Stimulated activated CD8-positive, alpha-beta memory T cell treated with anti-CD3 and anti-CD28 coated beads, Interleukin-15, amount 100 ng/mL, for 24 hours (primary cell): ENCODE measurements around the gene FAM83G.

Experiments used
- DNase-seq: peaks from one replicate; pipeline ENCODE4 v3.0.0-alpha.2; 2020; ENCODE audit warnings: low read depth

The FAM83G gene

GRCh38 chr17:18987230-18987610 is 17.3 kb downstream of the FAM83G start:
- DNase-seq = no peak

DNA sequence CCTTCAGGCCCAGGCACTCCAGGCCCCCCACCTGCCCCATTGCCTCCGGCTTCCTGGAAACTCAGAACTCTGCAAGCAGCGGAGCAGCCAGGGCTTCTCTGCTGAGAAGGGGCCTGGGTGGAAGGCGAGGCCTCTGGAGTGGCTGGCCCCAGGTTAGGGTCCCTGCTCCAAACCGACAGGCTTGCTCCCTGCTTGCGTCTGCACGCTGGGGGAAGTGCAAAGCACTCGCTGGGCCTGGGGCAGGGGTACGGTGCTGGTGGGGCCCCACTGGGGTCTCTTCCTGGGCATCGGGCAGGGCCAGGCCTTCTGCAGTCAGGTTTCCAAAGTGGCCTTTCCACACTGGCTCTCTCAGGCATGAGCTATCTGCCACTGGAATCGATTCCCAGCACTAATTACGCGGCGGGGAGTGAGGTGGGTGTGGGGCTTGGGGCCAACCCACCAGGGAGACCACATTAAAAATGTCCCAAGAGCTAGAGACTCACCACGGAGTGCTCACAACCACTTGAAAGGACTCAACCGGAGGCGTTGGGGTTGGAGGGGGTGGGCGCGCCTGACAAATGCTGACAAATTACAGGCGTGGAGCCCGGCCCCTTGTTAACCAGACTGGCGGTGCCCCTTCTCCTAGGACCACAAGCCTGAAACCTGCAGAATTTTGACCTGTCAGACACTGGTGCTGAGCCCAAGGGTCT is 17.9 kb downstream of the FAM83G start:
- DNase-seq = no peak

DNA sequence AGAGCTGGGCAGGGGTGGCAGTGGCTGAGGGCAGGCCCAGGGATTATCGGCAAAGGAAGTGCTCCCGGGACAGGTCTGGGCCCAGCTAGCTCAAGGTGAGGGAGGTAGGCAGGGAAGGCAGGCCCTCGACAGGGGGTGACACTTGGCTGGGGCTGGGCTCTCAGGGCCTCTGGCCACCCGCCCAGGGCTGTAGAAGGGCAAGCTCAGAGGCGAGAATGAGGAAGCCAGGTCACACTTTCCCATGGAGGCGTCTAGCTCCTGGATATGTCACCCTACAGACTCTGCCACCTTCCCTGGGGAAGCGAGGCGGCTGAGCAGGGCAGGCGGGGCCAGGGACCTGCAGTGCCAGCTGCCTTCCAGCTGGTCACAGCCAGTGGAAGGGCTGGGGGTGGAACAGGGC is 19.1 kb downstream of the FAM83G start:
- DNase-seq = no peak

DNA sequence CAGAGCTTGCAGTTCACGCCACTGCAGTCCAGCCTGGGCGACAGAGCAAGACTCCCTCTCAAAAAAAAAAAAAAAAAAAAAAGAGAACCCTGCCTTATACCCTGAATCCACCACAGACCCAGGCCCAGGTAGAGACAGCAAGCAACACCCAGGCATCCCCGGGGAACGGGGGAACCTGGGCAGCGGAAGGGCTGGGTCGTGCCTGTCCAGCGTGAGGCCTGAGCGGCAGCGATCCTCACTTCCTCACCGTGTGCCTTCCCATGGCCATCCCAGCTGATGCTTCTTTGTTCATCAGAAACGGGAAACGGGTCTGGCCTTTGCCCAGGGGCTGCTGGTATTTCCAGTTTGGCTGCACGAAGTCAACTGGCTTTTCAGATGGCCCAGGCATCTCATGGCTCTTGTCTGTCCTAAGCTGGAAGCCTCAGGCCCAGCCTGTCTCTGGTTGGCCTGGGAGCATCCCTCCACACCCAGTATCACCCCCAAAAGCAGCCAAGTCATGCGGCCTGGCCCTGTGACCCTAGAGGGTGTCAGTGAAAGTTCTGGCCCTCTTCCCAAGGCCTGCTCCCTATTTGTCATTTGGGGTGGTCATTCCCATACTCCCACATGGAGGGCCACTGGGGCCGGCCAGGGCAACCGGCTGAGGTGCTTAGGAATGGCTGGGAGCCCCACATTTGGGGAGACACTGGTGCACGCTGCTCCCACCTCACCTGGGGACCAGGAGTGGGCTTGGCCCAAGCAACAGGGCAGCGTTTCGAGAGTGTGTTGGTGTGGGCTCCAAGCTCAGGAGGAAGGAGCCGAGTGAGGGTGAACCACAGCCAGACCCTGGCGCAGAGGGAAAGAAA is 20.1 kb downstream of the FAM83G start:
- no peak for DNase-seq

DNA sequence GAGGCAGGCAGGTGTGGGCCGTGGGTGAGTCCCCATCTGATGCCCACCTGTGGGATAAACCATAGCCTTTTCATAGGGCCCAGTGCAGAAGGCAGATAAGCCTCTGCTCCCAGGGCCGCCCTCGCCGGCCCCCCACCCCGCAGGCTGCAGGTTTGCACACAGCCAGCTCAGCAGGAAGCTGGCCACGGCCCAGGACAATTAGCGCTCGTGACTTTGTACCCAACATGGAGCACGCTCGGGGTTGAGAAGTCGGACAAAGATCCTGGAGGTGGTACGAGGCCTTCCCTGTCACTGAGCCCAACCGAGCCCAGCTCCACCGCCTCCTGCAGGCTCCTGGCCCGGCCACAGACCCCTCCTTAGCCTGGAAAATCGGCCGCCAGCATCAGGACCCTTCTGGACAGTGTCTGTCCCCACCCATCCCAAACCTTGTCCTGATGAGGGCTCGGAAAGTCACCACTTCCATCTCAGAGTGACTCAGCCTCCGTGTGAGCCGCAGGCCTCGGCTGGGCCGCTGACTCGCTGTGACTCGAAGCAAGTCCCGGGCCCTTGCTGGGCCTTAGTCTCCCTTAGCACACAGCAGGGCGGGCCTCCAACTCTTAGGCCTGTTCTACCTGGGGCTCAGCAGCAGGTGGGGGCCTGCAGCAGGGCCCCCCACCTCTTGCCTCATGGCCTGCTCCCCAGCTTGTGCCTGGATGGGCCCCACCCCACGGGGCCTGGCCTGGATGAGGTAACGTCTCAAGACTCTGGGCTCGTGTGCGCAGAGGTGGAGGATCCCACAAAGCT is 22.7 kb downstream of the FAM83G start:
- DNase-seq = no peak

DNA sequence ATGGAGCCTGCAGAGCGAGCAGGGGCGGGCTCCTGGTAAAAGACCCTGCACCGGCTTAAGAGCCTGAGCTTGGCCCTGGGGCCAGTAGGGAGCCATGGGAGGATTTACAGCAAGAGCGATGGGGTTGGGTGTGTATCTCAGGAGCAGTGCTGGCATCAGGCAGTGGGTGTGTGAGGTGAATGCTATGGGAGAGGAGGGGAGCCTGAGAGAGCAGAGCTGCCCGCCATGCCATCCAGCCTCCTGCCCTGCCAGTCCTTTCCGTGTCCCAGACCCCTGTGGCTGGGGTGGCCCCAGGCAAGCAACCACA is 23.3 kb downstream of the FAM83G start:
- no peak for DNase-seq

DNA sequence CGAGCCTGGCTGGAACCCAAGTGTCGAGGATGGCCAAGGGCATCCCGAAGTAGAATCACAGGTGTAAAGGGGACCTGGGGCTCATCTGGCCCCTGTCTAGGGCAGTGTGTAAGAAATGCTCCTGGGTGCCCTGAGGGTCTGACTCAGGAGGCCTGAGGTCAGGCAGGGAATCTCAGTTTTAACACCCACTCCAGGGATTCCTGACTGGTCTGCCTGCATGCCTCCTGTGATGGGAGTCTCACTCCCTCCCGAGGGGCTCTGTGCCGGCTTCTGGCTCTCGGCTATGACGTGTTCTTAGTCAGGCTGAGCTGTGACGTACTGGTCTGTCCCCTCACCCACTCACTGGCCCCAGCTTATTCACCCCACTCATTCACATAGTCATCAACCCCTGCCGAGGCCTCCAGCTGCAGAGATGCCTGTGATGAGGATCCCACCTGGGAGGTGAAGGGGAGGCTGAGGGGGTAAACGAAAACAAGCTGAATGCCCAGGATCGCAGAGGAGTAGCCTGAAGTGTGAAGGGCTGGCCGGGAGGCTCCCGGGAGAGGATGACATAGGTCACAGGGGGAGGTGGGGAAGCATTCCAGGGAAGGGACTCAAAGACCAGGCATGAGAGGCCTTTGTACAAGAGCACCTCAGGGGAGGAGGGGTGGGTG is 23.8 kb downstream of the FAM83G start:
- DNase-seq = no peak

DNA sequence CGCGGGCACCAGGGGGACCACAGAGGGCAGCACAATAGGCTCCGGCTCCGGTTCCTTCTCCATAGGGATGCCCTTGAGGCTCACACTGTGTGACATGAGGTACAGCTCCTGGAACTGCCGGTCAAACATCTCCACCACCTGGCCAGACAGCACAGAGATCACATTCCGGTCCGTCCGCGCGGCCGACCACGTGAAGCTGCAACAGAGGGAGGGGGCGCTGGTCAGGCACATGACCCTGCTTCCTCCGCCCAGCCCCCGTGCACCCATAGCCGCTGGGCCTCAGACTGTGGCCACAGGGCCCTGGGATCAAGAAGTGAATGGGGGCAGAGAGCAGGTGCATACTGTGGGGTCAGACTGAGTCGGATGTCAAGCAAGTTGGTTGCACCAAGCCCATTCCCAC is 25.9 kb downstream of the FAM83G start:
- no peak for DNase-seq

DNA sequence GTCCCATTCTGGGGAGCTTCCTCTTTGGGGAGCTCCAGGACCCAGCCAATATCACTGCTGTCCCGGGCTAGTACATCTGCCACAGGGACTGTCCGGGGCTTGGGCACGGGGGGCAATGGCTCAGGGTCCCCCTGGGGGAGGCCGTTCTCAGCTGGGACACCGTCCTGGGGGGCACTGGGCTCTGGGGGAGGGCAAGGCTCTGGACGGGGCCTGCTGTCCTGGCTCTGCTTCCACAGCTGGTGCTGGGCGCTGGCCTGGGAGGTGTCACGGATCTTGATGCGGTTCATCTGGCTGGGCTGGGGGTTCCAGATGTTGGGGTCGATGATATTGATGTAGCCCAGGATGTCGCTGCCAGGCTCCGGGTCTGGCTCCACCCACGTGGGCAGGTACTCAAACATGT is 26.5 kb downstream of the FAM83G start:
- no peak for DNase-seq

DNA sequence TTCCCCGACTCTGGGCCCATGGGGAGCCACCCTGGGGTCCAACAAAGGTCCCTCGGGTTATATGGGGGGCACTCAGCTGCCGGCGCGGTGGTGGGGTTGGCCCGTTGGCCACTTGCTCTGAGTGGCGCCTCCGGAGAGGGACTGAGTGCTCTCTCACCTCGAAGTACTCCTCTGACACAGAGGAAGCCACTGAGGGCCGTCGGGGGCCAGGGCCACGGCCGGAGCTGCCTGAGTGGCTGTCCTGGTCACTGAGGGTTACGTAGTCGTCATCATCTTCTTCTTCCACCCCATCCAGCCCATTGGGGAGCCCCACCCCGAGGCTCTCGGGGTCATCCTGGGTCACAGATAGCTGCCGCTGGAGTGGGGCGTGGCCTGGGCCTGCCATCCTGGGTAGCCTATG is 26.9 kb downstream of the FAM83G start:
- no peak for DNase-seq

GRCh38 chr17:18977021-18977420 is 27.5 kb downstream of the FAM83G start:
- no peak for DNase-seq

DNA sequence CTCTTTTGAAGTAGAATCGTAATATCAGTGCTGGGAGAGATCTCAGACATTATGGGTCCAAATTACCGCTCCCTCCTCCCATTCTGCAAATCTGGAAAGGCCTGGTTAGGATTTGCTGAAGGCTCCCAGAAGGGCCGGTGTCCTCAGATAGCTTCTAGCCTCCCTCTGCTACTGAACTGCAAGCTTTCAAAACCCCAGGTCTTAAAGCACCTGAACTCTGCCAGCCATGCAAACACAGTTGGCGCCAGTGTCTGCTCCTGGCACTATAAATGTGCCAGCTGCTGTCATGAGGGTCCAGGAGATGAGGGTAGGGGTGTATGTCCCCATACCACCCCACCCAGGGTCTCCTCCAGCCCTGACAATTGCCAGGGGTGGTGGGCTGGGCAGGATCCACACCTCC is 28.4 kb downstream of the FAM83G start:
- no peak for DNase-seq

DNA sequence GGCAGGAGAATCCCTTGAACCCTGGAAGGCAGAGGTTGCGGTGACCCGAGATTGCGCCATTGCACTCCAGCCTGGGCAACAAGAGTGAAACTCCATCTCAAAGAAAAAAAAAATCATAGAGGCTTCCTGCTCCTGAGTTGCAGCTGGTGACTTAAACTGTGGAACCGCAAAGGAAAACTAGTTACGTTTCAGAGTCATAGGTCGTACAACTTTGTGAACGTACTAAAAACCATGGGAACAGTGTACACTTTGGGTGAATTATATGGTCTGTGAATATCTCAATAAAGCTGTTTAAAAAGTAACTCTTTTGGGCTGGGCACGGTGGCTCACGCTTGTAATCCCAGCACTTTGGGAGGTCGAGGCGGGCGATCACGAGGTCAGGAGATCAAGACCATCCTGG is 29.0 kb downstream of the FAM83G start:
- DNase-seq = no peak

DNA sequence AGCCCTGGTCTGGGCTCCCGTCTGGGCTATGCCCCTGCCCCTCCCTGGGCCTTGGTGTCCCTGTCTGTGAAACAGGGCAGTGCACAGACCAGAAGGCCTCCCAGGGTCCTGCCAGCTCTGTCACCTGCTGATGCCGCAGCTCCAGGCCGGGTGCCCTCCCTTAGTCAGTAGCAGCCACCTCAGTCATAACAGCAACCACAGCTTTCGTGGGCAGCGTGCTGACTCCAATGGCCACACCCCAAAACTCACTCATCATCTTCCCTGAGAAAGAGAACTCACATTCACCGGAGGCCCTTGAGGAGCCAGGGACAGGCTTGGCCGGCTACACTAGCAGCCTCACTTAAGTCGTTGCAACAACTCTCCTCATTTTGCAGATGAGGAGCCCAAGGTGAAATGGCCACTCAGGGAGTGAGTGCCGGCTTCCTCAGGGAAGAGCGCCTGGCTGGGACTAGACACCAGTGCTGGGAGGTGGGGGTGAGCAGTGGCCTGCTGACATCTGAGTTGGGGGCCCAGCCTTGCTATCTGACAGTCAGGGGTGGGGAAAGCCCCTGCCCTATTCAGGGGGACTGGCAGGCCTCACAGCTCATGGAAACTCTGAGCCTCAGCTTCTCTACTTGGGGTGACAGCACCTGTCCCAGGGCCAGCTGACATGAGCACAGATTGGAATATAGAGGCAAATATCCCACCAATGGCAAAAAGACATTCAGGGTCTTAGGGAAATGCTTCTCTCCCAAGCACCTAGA is 30.0 kb downstream of the FAM83G start:
- DNase-seq = no peak

DNA sequence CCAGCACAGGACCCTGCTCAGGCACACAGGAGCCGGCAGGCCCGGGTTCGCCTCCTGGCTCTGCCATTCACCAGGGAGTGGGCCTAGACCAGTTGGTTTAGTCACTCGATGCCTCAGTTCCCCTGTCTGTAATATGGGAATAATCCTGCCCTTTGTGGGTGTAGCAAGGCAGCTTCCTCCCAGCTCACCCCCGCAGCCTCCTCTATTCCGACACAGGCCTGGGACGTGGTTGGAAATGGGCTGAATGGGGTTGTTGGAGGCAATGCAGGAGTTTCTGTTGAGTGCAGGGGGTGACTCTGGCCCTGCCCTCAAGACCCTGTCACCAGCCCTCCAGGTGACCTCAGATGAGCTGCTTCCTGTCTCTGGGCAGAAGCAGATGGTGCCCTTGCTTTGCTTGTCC is 32.8 kb downstream of the FAM83G start:
- DNase-seq = no peak

GRCh38 chr17:18970582-18971480 is 33.7 kb downstream of the FAM83G start:
- DNase-seq = no peak

GRCh38 chr17:18968945-18969887 is 35.3 kb downstream of the FAM83G start:
- DNase-seq = no peak

DNA sequence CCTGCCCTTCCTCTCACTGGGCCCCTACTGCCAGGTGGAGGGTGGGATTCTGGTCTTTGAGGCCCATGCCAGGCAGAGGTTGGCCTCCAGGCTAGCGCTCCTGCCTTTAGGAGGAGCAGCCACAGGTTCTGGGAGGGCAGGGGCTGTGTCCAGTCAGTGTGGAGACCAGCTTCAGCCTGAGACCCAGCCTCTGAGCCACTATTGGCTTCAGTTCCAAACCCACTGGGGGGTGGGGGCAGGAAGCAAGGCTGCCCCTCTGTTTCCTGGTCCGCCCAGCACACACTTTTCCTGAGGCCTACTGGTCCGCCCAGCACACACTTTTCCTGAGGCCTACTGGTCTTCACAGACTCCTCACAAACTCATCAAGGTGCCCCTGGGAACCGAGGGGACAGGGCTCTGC is 36.2 kb downstream of the FAM83G start:
- DNase-seq = no peak

- no peak for DNase-seq
Observed at GRCh38 chr17:18967916-18968315, 36.6 kb downstream of the FAM83G start.
